GM19452 (cell line): Measurements from ENCODE around the gene NOTUM.

Experiments
- ATAC-seq: cut with Tn5 transposase; IDR thresholded peaks from one replicate; pipeline ENCODE4 v1.9.1; 2021; ENCODE audit not compliant: unreplicated experiment

Gene NOTUM

GRCh38 chr17:81961087-81961511 is at the start of gene NOTUM:
Gene NOTUM (minus strand): TSS chr17:81961187. CDS start chr17:81960909, 278 bp downstream.
- no peak for ATAC-seq

GRCh38 chr17:82009413-82009812 is 48.4 kb upstream of the NOTUM start:
- no peak for ATAC-seq

- ATAC-seq: no peak
Measured at GRCh38 chr17:82008941-82009405, 48.0 kb upstream of the NOTUM start.

- no peak for ATAC-seq
Measured at GRCh38 chr17:82008258-82008940, 47.4 kb upstream of the NOTUM start.

GRCh38 chr17:82007495-82008257 is 46.7 kb upstream of the NOTUM start:
- no peak for ATAC-seq

GRCh38 chr17:82007228-82007494 is 46.2 kb upstream of the NOTUM start:
- ATAC-seq: no peak

GRCh38 chr17:82006468-82007227 is 45.7 kb upstream of the NOTUM start:
- no peak for ATAC-seq

- ATAC-seq: no peak
Measured at GRCh38 chr17:82005701-82006348, 44.8 kb upstream of the NOTUM start.

GRCh38 chr17:82004517-82005455 is 43.8 kb upstream of the NOTUM start:
- no peak for ATAC-seq

GRCh38 chr17:82003411-82004381 is 42.7 kb upstream of the NOTUM start:
- ATAC-seq: no peak

- no peak for ATAC-seq
Measured at GRCh38 chr17:82001571-82002056, 40.6 kb upstream of the NOTUM start.

- ATAC-seq: no peak
Measured at GRCh38 chr17:82000803-82001570, 40.0 kb upstream of the NOTUM start.

- no peak for ATAC-seq
Measured at GRCh38 chr17:81999976-82000802, 39.2 kb upstream of the NOTUM start.

- no peak for ATAC-seq
Measured at GRCh38 chr17:81999587-81999975, 38.6 kb upstream of the NOTUM start.

GRCh38 chr17:81998691-81999438 is 37.9 kb upstream of the NOTUM start:
- no peak for ATAC-seq

- no peak for ATAC-seq
Measured at GRCh38 chr17:81998212-81998611, 37.2 kb upstream of the NOTUM start.
